Endothelial cell (in vitro differentiated cells): ENCODE data around the gene MKNK1. TPM values are rescaled to one million over a fixed set of nuclear protein-coding genes. Genes with fewer than 3 reads are reported as not detected.

Experiments used
- DNase-seq: peaks from one replicate; pipeline ENCODE4 v3.0.0; 2021; ENCODE audit warnings: low spot score
- H3K27ac Mint-ChIP-seq: one replicate; pipeline ENCODE4 v1.8.0; 2021; ENCODE audit warnings: mixed read lengths, inconsistent platforms; ENCODE audit not compliant: unreplicated experiment
- H3K27me3 Mint-ChIP-seq: one replicate; pipeline ENCODE4 v1.8.0; 2021; ENCODE audit warnings: mild to moderate bottlenecking, moderate library complexity, mixed read lengths, inconsistent platforms; ENCODE audit not compliant: unreplicated experiment
- H3K36me3 Mint-ChIP-seq: one replicate; pipeline ENCODE4 v1.8.0; 2021; ENCODE audit warnings: mild to moderate bottlenecking, low read depth, mixed read lengths, inconsistent platforms; ENCODE audit not compliant: unreplicated experiment
- H3K4me1 Mint-ChIP-seq: one replicate; pipeline ENCODE4 v1.8.0; 2021; ENCODE audit warnings: mild to moderate bottlenecking, mixed read lengths, inconsistent platforms; ENCODE audit not compliant: unreplicated experiment
- H3K4me3 Mint-ChIP-seq: one replicate; pipeline ENCODE4 v1.8.0; 2021; ENCODE audit warnings: mild to moderate bottlenecking, mixed read lengths, inconsistent platforms; ENCODE audit not compliant: unreplicated experiment
- H3K9me3 Mint-ChIP-seq: one replicate; pipeline ENCODE4 v1.8.0; 2021; ENCODE audit warnings: mixed read lengths, inconsistent platforms; ENCODE audit not compliant: unreplicated experiment
- total RNA-seq: library from RNA; stranded (reverse); fragmentation: NEBNext Ultra II Directional; extraction: Animal tissue kit (Norgen Biotek cat#: 25700); gene quantifications from one replicate; pipeline ENCODE4 v1.2.1, GENCODE V29; 2021; ENCODE audit not compliant: unreplicated experiment
- TF ChIP-seq, protein P1 (sequence below): fragments of 200-600 bp; sonication (generic); IDR thresholded peaks from one replicate; pipeline ENCODE4 v1.5.0; 2021; ENCODE audit warnings: antibody characterized with exemption; ENCODE audit not compliant: unreplicated experiment

Gene MKNK1
- total RNA-seq, 1 donor from 2014 or later = 57.9 TPM

DNA sequence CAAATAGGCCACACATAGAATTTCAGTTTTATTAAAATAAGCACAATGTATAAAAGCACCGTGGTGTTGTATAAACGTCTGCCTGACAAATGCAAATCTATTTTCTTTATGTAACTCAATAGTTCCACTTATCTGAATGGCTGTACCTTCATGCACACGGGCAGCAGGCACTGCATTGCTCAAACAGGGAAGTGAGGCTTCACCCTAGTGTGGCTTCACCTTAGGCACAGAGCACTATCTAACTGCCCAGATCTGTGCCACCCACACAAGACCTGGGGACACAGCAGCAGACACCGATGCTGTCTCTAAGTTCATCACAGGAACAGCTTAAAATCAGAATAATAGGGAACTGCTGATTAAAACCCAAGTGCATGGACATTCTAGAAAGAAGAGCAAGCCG, 46.7 kb downstream of the MKNK1 start:
- no peak for DNase-seq
- Mint-ChIP-seq H3K27ac (no peak overlapping the region), H3K27me3 (peaks cover 4% of the 10 kb centered on the region), H3K9me3 (no peaks in the 10 kb centered on the region), H3K4me3 (no peak overlapping the region), H3K4me1 (peaks cover 11% of the 10 kb centered on the region), H3K36me3 (peaks cover 12% of the 10 kb centered on the region)
- TF ChIP-seq, protein P1, sequence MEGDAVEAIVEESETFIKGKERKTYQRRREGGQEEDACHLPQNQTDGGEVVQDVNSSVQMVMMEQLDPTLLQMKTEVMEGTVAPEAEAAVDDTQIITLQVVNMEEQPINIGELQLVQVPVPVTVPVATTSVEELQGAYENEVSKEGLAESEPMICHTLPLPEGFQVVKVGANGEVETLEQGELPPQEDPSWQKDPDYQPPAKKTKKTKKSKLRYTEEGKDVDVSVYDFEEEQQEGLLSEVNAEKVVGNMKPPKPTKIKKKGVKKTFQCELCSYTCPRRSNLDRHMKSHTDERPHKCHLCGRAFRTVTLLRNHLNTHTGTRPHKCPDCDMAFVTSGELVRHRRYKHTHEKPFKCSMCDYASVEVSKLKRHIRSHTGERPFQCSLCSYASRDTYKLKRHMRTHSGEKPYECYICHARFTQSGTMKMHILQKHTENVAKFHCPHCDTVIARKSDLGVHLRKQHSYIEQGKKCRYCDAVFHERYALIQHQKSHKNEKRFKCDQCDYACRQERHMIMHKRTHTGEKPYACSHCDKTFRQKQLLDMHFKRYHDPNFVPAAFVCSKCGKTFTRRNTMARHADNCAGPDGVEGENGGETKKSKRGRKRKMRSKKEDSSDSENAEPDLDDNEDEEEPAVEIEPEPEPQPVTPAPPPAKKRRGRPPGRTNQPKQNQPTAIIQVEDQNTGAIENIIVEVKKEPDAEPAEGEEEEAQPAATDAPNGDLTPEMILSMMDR = no peak

DNA sequence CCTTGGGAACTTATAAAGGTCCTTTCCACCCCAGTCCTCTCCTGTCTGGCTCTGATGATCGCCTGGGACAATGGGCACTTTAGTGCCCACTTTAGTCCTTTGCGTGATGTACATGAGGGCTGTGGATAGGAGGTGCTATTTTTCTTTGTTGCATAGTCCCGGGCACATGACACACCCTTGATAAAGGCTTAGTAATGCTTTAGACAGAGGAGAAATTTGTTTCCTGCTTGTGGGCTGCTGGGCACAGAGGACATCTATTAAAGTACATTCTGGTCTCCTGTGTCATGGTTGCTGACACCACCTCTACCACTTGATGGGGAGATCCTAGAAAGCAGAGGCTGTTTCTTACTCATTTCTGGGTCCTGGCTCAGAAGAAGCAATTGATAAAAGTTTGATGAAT, 47.2 kb downstream of the MKNK1 start:
- Mint-ChIP-seq H3K4me1 (peaks cover 10% of the 10 kb centered on the region), H3K27me3 (peaks cover 4% of the 10 kb centered on the region), H3K9me3 (no peaks in the 10 kb centered on the region), H3K4me3 (no peak overlapping the region), H3K36me3 (peaks cover 11% of the 10 kb centered on the region), H3K27ac (no peak overlapping the region)
- no peak for DNase-seq
- TF ChIP-seq, protein P1 = no peak

DNA sequence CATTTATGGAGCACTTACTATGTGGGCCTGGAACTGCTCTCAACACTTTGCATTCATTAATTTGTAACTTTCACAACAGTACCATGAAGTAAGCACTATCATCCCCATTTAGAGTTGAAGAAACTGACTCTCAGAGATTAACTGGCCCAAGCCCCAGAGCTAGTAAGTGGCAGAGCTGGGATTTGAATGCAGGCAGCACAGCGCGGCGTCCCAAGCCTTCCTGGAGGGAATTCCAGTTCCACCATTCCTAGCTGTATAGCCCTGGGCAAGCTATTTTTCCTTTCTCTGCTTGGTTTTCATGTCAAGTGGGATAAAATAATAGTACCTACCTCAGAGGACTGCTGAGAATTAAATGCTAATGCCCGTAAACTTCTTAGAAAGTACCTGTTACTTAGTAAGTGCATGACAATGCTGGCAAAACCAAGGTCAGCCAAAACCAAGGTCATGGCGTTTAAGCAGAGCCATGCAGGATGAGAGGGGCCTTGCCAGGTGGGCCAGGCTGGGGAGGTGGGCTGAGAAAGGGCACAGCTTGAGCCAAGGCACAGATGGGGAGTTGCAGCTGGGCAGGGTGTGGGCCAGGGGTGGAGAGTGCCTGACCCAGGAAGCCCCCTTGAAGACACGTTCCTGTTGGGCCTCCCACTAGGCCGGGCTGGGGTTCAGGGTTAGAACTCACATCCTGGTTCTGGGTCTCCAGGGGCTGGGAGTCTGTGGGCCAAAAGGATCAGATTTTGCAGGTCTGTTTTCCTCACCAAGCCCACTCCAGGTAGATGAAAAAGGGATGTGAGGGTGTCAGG, 48.0 kb downstream of the MKNK1 start:
- peaks cover 11% of the 10 kb centered on the region for H3K36me3 Mint-ChIP-seq
- peaks cover 6% of the 10 kb centered on the region for H3K4me1 Mint-ChIP-seq
- H3K27ac Mint-ChIP-seq = no peak overlapping the region
- H3K9me3 Mint-ChIP-seq = no peaks in the 10 kb centered on the region
- no peak overlapping the region for H3K4me3 Mint-ChIP-seq
- H3K27me3 Mint-ChIP-seq = peaks cover 4% of the 10 kb centered on the region
- TF ChIP-seq, protein P1 = no peak
- no peak for DNase-seq

DNA sequence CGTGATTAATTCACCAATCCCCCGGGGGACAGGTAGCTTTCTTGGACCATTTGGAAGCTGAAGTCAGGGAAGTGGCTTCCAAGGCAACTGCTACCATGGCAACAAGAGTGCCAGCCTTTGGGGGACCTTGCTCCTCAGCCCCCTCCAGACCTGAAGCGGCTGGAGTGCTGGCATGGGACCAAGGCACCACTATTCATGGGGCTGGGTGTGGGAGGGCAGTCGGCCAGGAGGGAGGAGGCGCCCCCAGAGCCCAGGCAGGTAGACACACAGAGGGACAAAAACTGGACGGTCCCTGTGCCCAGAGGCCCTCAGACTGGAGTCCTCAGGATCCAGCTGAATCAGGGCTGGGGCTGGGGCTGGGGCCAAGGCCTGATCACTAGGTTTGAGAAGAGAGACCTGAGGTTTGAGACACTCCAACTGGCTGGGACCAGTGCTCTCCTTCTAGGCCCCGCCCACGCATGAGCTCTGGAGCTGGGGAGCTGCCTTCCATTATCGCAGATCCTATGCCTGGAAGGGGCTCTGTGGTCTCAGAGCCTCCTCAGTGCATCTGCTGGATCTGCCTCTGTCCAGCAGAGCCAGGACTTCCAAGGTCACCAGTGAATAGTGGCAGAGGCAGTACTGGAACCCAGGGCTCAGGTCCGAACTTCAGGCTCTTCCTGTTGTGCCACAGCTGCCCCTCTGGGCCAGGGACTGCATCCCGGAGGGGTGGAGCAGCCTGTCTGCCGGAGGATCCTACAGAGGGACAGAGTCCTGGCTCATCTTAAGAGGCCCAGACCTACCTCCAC, 49.3 kb downstream of the MKNK1 start:
- H3K4me1 Mint-ChIP-seq = peaks cover 6% of the 10 kb centered on the region
- no peak for DNase-seq
- H3K27ac Mint-ChIP-seq = no peak overlapping the region
- H3K4me3 Mint-ChIP-seq = no peak overlapping the region
- TF ChIP-seq, protein P1 = no peak
- H3K27me3 Mint-ChIP-seq = no peaks in the 10 kb centered on the region
- peaks cover 8% of the 10 kb centered on the region for H3K36me3 Mint-ChIP-seq
- H3K9me3 Mint-ChIP-seq = no peaks in the 10 kb centered on the region

DNA sequence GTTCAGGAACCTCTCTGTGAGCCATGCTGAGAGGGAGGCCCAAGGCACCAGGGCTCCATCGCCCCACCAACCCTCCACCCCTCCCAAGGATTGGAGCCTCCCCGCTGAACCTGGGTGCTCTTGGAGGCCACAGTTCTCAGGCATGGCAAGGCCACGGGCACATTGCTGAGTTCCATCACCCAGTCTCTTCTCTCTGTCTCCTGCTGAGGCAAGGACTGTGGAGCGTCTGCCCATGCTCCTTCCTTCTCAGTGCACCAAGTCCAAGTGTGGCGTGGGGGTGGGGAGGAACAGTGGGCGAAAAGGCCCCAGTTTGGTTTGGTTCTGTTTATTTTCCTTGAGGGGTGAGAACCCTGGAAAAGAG, 49.9 kb downstream of the MKNK1 start:
- no peaks in the 10 kb centered on the region for H3K9me3 Mint-ChIP-seq

More for the DNA sequence above, 49.9 kb downstream of the MKNK1 start:
- TF ChIP-seq, protein P1 = no peak
- Mint-ChIP-seq H3K4me1 (peaks cover 6% of the 10 kb centered on the region), H3K27ac (no peak overlapping the region), H3K36me3 (peaks cover 8% of the 10 kb centered on the region), H3K27me3 (no peaks in the 10 kb centered on the region), H3K4me3 (no peak overlapping the region)
- DNase-seq = no peak
